H9 (cell line): ENCODE data around the gene MAD2L1. TPM values are rescaled to one million over a fixed set of nuclear protein-coding genes. Genes with fewer than 3 reads are reported as not detected.

ENCODE experiments used
- DNase-seq: peaks from one replicate; pipeline ENCODE4 v3.0.0-alpha.2; 2017
- H2AFZ ChIP-seq: one replicate; pipeline ENCODE4 v1.6.1; 2013; ENCODE audit warnings: mild to moderate bottlenecking, low read length, control low read depth, moderate library complexity
- H2AK5ac ChIP-seq: 2 replicates; pipeline ENCODE4 v1.6.1; 2013; ENCODE audit warnings: low read length, control low read depth, mixed read lengths; ENCODE audit not compliant: insufficient read length
- H2BK120ac ChIP-seq: one replicate; pipeline ENCODE4 v1.6.1; 2013; ENCODE audit warnings: low read depth, mild to moderate bottlenecking, low read length, control low read depth, inconsistent platforms; ENCODE audit not compliant: poor library complexity, severe bottlenecking
- H2BK12ac ChIP-seq: 2 replicates; pipeline ENCODE4 v1.6.1; 2013; ENCODE audit warnings: low read length, control low read depth, mixed read lengths, low read depth; ENCODE audit not compliant: insufficient read length
- H2BK15ac ChIP-seq: 2 replicates; pipeline ENCODE4 v1.6.1; 2013; ENCODE audit warnings: low read depth, low read length, control low read depth
- H2BK20ac ChIP-seq: one replicate; pipeline ENCODE4 v1.6.1; 2013; ENCODE audit warnings: low read depth, mild to moderate bottlenecking, low read length, control low read depth, inconsistent platforms; ENCODE audit not compliant: poor library complexity, severe bottlenecking
- H2BK5ac ChIP-seq: 2 replicates; pipeline ENCODE4 v1.6.1; 2013; ENCODE audit warnings: low read length, control low read depth, mixed read lengths; ENCODE audit not compliant: insufficient read length
- H3K14ac ChIP-seq: 2 replicates; pipeline ENCODE4 v1.6.1; 2013; ENCODE audit warnings: low read length, control low read depth; ENCODE audit not compliant: insufficient read depth
- H3K18ac ChIP-seq: 2 replicates; pipeline ENCODE4 v1.6.1; 2013; ENCODE audit warnings: low read depth, mild to moderate bottlenecking, mixed read lengths, low read length, control low read depth; ENCODE audit not compliant: insufficient read length
- H3K23ac ChIP-seq: 2 replicates; pipeline ENCODE4 v1.6.1; 2013; ENCODE audit warnings: low read length, control low read depth, mixed read lengths, low read depth; ENCODE audit not compliant: insufficient read length
- H3K23me2 ChIP-seq: 2 replicates; pipeline ENCODE4 v1.6.1; 2013; ENCODE audit warnings: low read depth, mild to moderate bottlenecking, mixed read lengths, low read length, control low read depth; ENCODE audit not compliant: insufficient read length, poor library complexity, severe bottlenecking
- H3K27ac ChIP-seq: 2 replicates; pipeline ENCODE4 v1.5.1; 2013; ENCODE audit warnings: low read length, control low read depth, mixed read lengths, low read depth; ENCODE audit not compliant: insufficient read length
- H3K27me3 ChIP-seq: 2 replicates; pipeline ENCODE4 v1.6.1; 2013; ENCODE audit warnings: low read length, control low read depth, inconsistent platforms; ENCODE audit not compliant: insufficient read depth
- H3K4ac ChIP-seq: 2 replicates; pipeline ENCODE4 v1.6.1; 2013; ENCODE audit warnings: low read depth, mild to moderate bottlenecking, control low read depth, inconsistent platforms, low read length, moderate library complexity
- H3K4me1 ChIP-seq: 2 replicates; pipeline ENCODE4 v1.6.1; 2013; ENCODE audit warnings: low read length, control low read depth, inconsistent platforms; ENCODE audit not compliant: insufficient read depth
- H3K4me2 ChIP-seq: 2 replicates; pipeline ENCODE4 v1.6.1; 2013; ENCODE audit warnings: low read length, control low read depth, mixed read lengths; ENCODE audit not compliant: insufficient read length, insufficient read depth
- H3K56ac ChIP-seq: 2 replicates; pipeline ENCODE4 v1.6.1; 2013; ENCODE audit warnings: low read depth, mild to moderate bottlenecking, mixed read lengths, low read length, control low read depth; ENCODE audit not compliant: insufficient read length
- H3K79me1 ChIP-seq: 2 replicates; pipeline ENCODE4 v1.6.1; 2013; ENCODE audit warnings: low read depth, mild to moderate bottlenecking, moderate library complexity, low read length, control low read depth, inconsistent platforms; ENCODE audit not compliant: insufficient read depth, poor library complexity, severe bottlenecking
- H3K79me2 ChIP-seq: 2 replicates; pipeline ENCODE4 v1.6.1; 2013; ENCODE audit warnings: low read length, control low read depth, inconsistent platforms; ENCODE audit not compliant: insufficient read depth
- H3K9ac ChIP-seq: 2 replicates; pipeline ENCODE4 v1.6.1; 2013; ENCODE audit warnings: low read length, control low read depth, mixed read lengths; ENCODE audit not compliant: insufficient read length; ENCODE audit errors: extremely low read depth
- H3K9me3 ChIP-seq: one replicate; pipeline ENCODE4 v1.6.1; 2013; ENCODE audit warnings: low read depth, low read length, inconsistent platforms; ENCODE audit not compliant: control insufficient read depth
- H3T11ph ChIP-seq: one replicate; pipeline ENCODE4 v1.6.1; 2013; ENCODE audit warnings: mild to moderate bottlenecking, low read length, control low read depth, inconsistent platforms
- H4K20me1 ChIP-seq: one replicate; pipeline ENCODE4 v1.6.1; 2013; ENCODE audit not compliant: control insufficient read depth, insufficient read length, insufficient read depth
- H4K5ac ChIP-seq: 2 replicates; pipeline ENCODE4 v1.6.1; 2013; ENCODE audit warnings: low read depth, mild to moderate bottlenecking, mixed read lengths, low read length, control low read depth; ENCODE audit not compliant: insufficient read length
- H4K8ac ChIP-seq: replicated peaks from 2 replicates; pipeline ENCODE4 v1.6.1; 2013; ENCODE audit warnings: low read length, control low read depth, mixed read lengths, low read depth; ENCODE audit not compliant: insufficient read length
- H4K91ac ChIP-seq: 2 replicates; pipeline ENCODE4 v1.6.1; 2013; ENCODE audit warnings: low read depth, mild to moderate bottlenecking, moderate library complexity, mixed read lengths, low read length, control low read depth; ENCODE audit not compliant: insufficient read length
- H3K27ac Mint-ChIP-seq, 3 experiments: 2 replicates in 2 of 3; 3 replicates in 1 of 3; pipeline ENCODE4 v1.8.0; 2020 to 2021; ENCODE audit warnings: mixed read lengths in 3 of 3, mild to moderate bottlenecking in 1 of 3, moderate library complexity in 1 of 3
- H3K27me3 Mint-ChIP-seq: 2 replicates; pipeline ENCODE4 v1.8.0; 2021; ENCODE audit warnings: low read depth, mild to moderate bottlenecking, moderate library complexity, mixed read lengths
- H3K36me3 Mint-ChIP-seq, 3 experiments: 2 replicates in 2 of 3; 3 replicates in 1 of 3; pipeline ENCODE4 v1.8.0; 2020 to 2021; ENCODE audit warnings: low read depth in 3 of 3, mixed read lengths in 3 of 3; ENCODE audit not compliant: insufficient read depth in 1 of 3
- H3K4me1 Mint-ChIP-seq, 2 experiments: 2 replicates each; pipeline ENCODE4 v1.8.0; 2020; ENCODE audit warnings: mixed read lengths in 2 of 2
- H3K4me3 Mint-ChIP-seq, 2 experiments: 2 replicates in 1 of 2; 3 replicates in 1 of 2; pipeline ENCODE4 v1.8.0; 2020 to 2021; ENCODE audit warnings: mild to moderate bottlenecking in 2 of 2, mixed read lengths in 2 of 2, moderate library complexity in 1 of 2
- H3K9me3 Mint-ChIP-seq, 2 experiments: 2 replicates in 1 of 2; 3 replicates in 1 of 2; pipeline ENCODE4 v1.8.0; 2020; ENCODE audit warnings: mild to moderate bottlenecking in 2 of 2, mixed read lengths in 2 of 2, moderate library complexity in 1 of 2
- CTCF ChIP-seq: fragments of 200-600 bp; sonication (generic); conservative IDR thresholded peaks from 3 replicates; pipeline ENCODE4 v1.8.0; 2021; ENCODE audit warnings: antibody characterized with exemption, mild to moderate bottlenecking
- WGBS: extraction: QIAGEN DNeasy Blood & Tissue Kit; methylation state at CpG from one replicate; pipeline ENCODE4 v1.1.7; 2013; ENCODE audit warnings: missing lambda C conversion rate, low lambda C conversion rate, mixed read lengths; ENCODE audit not compliant: insufficient read length; ENCODE audit errors: extremely low coverage; 5-methylcytosine and 5-hydroxymethylcytosine counted together
- total RNA-seq: library from RNA; stranded (reverse); gene quantifications from 2 replicates; pipeline ENCODE4 v1.2.1, GENCODE V29; 2021

Gene MAD2L1
- total RNA-seq, 1 experiment from 2014 or later: 87.2 TPM

- Histone ChIP-seq H3K56ac (no peak overlapping the region), H3K14ac (no peak overlapping the region), H2AK5ac (no peak overlapping the region), H3K4me2 (no peak overlapping the region), H3T11ph (no peak overlapping the region), H3K27ac (no peak overlapping the region), H3K23me2 (no peaks in the 10 kb centered on the region), H2BK20ac (no peak overlapping the region), H3K27me3 (no peaks in the 10 kb centered on the region), H2BK5ac (no peak overlapping the region), H2BK12ac (no peak overlapping the region), H2BK120ac (no peak overlapping the region), H2AFZ (no peak overlapping the region), H4K8ac (no peak overlapping the region), H3K4ac (no peak overlapping the region), H3K23ac (no peak overlapping the region), H4K5ac (no peak overlapping the region), H3K18ac (no peak overlapping the region), H3K4me1 (no peaks in the 10 kb centered on the region), H3K9me3 (no peaks in the 10 kb centered on the region), H3K79me1 (no peaks in the 10 kb centered on the region), H3K79me2 (no peaks in the 10 kb centered on the region), H4K91ac (no peak overlapping the region), H2BK15ac (no peak overlapping the region), H4K20me1 (no peaks in the 10 kb centered on the region), H3K9ac (no peak overlapping the region)
- H3K27ac Mint-ChIP-seq: no peak overlapping the region; a peak in 1 of 7 replicates
- TF ChIP-seq CTCF: no peak
- no peak for DNase-seq
- H3K36me3 Mint-ChIP-seq: no peaks in the 10 kb centered on the region
- H3K4me1 Mint-ChIP-seq: no peaks in the 10 kb centered on the region
- no peaks in the 10 kb centered on the region for H3K27me3 Mint-ChIP-seq
- H3K9me3 Mint-ChIP-seq: no peaks in the 10 kb centered on the region
- WGBS: no CpG with 5 or more reads among the region's 2 CpGs
- no peak overlapping the region for H3K4me3 Mint-ChIP-seq
Observed at GRCh38 chr4:120096508-120097297, 30.1 kb upstream of the MAD2L1 start.
